NK-92 treated with Interleukin-12 subunit alpha and Interleukin-12 subunit beta, amount 100 ng/mL, for 24 hours (cell line): ENCODE measurements around the gene HEMGN.

ENCODE experiments used
- DNase-seq: peaks from one replicate; lab custom pipeline; 2025; lab: John Stamatoyannopoulos, UW

The HEMGN gene

DNA sequence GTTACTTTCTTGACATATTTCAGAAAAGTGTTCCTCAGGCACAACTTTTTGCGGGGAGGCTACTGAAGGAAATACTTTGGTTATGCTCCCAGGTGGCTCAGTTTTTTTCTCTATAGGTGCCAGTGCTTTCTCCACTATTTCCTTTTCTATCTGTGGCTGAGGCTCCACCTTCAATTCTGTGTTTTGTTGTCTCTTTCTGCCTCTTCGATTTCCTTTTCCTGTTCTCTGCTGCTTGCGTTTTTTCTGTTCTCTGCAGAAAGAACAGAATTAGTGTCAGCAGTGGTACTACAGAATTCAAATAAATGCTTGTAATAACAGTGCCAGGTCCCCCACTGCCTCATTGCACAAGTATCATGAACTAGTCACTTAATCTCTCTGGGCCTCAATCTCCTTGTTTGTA is 7.0 kb downstream of the HEMGN start:
- no peak for DNase-seq

- no peak for DNase-seq
These were observed 8.9 kb downstream of the HEMGN start for GRCh38 chr9:97928986-97929604.

DNA sequence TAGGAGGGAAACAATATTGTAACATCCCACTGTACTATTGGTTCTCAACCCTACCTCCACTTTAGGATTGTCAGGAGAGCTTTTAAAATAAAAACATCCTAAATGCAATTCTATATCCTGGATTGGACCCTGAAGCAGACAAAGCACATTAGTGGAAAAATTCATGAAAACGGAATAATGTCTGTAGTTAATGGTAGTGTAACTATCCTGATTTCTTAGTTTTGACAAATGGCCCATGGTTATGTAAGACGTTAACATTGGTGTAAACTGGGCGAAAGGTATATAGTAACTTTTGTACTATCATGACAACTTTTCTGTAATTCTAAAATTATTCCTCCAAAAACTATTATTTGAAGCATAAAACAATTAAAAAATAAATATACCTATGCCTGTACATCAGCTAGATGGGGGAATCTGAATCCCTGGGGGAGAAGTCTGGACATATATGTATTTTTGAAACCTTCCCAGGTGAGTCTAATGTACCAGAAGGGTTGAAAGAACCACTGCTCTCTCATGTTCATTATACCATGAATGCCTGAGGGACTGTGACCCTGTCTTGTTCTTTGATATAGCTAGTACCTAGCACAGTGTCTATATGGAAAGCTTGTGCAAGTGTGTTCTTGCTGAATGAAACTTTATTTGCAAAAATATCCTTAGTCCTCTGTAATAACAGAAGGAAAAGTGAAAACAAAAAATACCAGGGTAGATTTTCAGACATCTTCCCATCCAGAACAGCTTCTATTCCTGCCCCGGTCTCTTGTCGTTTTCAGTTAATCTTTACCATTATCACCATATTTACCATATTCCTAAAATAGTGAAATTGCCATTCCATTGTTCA is 12.3 kb downstream of the HEMGN start:
- DNase-seq, result no peak

- no peak for DNase-seq
These were observed 13.6 kb downstream of the HEMGN start for GRCh38 chr9:97924386-97924785.

- peak; percentile 34 for DNase-seq
These were observed 14.4 kb downstream of the HEMGN start for GRCh38 chr9:97923529-97924108.

DNA sequence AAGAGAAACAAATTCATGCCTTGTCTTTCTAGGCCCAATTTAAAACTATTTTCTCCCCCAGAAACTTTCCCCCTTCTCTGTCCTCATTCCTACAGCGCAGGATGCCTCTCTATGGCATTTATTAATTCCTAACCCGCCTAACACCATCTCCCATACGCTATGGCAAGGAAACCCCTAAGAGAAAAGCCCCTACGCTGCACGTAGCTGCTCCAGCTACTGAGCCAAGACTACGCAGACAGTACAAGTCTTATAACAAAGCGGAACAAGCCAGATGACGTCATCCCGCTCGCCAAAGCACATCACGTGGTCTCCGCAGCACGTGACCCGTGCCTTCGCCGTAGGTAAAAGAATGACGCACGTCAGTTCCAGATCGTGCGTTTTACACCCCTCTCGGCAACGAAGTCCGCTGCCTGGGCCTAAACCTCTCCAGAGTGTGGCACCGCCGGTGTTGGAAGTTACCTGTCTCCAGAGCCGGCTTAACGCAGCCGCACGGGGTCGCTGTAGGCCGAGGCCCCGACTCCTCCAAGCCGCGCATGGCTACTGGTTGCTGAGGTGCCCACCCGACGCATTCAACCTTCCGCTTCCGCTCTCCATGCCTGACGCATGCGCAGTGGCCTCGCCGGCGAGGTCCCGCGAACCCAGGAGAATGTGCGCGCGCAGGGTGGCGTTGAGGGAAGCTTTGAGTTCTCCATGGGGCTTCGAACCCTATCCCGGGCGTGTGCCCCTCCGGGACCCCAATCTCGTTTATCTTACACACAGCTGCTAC is 15.8 kb downstream of the HEMGN start, which contains the start of gene TRMO:
TRMO (minus strand) TSS at position 542 of the 766 bp plus-strand sequence; CDS start at position 535, 7 bp downstream.
- peak; percentile 95 for DNase-seq

DNA sequence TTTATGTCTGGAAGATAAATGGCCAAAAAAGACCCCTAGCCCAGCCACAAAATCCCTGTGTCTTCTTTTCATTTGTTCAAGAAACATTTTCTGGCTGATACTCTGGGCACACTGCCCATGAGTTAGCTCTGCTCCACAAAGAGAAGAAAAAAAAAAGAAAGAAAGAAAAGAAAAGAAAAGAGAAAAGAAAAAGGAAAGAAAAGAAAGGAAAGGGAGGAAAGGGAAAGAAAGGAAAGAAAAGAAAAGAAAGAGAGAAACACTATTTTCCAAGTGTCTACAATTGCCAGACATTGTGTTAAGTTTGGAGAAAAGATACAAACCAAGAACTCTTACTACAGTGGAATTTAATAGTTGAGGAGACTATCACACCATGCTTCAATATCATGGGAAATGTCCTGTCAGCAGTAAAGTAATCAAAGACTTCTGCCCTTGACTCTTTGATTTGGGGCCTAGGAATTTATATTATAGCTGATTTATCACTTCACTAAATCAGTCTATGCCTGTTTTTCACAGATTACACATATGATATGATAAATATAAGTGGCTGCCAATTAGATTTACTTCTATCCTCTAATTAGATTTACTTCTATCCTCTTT is 18.7 kb downstream of the HEMGN start:
- DNase-seq, result no peak

GRCh38 chr9:97918611-97919010 is 19.4 kb downstream of the HEMGN start:
- no peak for DNase-seq

DNA sequence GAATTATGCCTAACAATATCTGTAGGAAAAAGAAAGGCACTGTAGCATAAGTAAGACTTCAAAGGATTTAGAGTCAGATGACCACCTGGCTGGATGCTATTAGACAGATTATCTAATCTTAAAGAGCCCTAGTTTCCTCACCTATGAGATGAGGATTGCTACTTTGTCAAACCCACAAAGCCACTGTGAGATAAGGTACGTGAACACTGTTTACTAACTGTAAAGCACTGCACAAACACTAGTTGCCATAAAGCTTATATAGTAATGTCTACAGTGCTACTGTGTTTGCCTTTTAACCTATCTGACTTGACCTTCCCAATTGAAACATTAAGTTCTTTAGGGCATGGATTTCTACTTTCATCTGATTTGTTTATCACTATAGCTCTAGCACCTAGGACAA is 26.0 kb downstream of the HEMGN start:
- no peak for DNase-seq

GRCh38 chr9:97911528-97911927 is 26.4 kb downstream of the HEMGN start:
- DNase-seq, result no peak

DNA sequence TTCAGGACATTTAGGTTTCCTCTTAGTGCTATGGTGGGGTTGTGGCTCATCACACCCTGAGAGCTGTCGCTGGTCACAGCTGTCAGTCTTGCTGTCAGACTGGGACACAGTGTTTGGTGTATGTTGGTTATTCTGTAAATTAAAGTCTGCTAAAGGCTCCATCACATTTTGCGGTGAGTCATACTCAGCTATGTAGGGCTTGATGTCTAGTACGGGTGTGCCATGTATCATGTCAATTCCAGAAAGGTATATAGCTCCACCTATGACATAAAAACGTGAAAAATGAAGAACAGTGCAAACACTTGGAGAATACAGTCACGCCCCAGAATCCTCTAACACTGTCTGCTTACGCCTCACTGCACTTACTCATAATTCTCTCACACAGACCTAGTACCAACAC is 27.6 kb downstream of the HEMGN start:
- no peak for DNase-seq

DNA sequence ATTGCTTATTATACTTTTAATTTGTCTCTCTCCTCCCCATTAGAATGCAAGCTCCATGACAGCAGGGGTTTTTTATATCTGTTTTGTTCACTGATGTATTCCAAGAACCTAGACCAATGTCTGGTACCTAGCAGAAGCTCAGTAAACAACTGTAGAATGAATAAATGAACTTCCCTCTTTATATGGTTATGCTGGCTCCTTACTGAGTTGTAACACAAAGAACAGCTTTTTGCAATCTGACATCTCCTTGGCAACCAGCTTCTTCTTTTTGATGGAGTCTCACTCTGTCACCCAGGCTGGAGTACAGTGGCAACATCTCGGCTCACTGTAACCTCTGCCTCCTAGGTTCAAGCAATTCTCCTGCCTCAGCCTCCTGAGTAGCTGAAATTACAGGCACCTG is 29.3 kb downstream of the HEMGN start:
- DNase-seq, result no peak

DNA sequence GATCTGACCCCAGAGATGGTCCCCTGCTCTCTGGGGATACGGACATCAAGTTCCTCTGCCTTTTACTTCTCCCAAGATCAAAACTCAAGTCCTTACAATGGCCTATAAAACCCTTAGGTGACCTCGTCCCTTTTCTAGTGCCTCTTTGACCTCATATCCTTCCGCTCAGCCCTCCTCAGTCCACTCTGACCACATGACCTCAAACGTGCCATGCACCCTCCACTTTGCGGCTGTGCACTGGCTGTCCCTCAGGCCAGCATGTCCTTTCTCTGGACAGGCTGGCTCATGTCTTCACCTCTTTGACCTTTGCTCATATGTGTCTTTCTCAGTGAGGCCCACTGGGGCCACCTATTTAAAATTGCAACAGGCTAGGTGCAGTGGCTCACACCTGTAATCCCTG is 30.3 kb downstream of the HEMGN start:
- DNase-seq, result no peak

DNA sequence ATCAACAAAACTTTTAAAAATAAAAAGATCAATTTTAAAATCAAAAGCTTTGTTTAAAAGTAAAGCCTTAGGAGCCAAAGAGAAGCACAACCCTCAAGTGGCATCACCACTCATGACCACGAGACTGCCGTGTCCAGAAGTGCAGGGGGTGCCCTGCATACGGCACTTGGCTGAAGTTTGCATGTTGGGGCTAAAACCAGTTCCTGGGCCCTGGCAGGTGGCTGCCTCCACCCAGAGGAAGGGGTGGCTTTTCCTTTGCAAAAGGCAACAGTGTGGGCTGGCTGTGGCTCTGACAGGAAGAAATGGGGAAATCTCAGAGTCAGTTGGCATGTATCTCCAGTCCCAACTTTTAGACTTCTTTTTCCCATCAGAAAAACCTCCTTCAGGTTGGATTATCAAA is 30.9 kb downstream of the HEMGN start:
- no peak for DNase-seq

DNA sequence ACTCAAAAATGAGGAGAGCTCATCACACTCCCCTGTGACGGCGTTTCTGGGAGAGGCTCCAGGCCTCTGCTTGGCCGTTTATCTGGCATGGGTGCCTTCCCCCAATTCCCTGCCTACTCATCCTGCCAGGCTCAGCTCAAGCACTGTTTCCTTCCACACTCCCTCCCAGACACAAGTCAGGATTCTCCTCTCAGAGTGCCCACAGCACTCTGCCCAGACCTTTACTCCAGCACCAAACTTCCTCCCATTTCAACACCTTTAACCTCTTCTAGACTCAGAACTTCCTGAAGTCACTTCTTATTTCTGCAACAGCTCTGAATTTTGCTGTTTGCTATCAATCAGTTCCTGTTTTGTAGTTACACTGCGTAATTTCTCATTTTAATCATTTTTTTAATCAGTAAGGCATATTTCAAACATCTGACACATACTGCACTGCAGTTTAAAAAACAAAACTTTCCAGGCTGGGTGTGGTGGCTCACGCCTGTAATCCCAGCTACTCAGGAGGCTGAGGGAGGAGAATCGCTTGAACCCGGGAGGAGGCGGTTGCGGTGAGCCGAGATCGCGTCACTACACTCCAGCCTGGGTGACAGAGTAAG is 31.6 kb downstream of the HEMGN start:
- no peak for DNase-seq

DNA sequence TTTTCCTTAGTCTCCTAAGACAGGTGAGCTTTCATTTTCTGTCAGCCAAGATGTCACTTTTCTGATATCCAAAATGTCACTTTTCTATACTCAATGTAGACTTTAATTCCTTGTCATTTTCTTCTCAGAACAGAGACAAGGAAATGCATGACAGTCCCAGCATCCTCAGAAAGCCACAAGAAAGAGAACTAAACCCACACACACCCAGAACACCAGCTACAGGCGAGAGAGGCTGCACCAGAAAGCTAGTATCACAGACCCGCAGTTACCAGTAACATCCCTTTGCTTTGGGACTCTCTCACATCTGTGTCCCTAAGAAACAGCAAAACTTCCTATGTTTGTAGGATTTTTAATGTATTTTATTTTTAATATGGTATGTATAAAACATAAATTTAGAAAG is 32.7 kb downstream of the HEMGN start:
- no peak for DNase-seq

GRCh38 chr9:97904725-97905124 is 33.2 kb downstream of the HEMGN start:
- no peak for DNase-seq

DNA sequence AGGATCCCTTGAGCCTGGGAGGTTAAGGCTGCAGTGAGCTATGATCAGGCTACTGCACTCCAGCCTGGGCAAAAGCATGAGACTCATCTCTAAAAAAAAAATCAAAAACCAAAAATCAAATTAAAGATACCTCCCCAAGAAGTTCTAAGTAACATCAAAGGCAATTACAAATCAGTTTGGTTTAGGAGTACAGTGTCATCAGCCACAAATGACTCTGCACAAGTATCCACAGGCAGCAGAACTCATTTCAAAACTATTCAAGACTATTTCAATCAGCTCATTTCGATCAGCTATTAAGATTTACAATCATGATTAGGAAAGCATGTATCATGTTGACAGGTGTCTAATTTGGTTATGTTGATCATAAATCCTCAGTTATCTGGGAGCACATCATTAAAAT is 34.8 kb downstream of the HEMGN start:
- no peak for DNase-seq

- DNase-seq, result no peak
These were observed 37.0 kb downstream of the HEMGN start for GRCh38 chr9:97900738-97901565.

DNA sequence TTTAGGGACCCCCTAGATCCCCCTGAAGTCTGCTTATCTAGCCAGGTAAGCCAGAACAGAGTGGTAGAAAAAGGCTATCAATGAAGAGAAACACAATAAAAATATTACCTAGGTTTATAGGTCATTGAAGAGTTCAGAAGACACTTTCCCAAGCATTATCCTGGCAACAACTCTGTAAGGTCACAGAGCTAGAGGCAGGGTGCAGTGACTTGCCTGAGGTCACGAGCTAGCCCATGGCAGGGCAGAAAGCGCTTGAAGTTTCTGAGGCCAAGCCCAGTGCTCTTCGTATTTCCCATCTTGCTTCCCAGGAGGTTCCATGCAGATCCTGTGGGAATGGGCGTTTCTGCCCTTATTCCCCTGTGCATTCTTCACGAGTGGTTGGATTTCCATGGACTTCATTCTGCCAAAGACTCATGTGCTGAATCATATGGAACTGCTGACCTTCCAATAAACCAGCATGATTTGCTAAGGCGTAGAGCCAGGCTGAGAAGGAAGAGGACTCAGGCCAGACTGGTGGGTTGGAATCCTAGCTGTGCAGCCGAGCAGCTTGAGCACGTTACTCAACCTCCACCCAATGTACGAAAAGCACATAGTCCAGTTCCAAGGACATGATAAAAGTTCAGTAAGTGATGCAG is 37.8 kb downstream of the HEMGN start:
- no peak for DNase-seq
